AG08395 (cell line): ENCODE measurements around the gene ZNF224.

Source experiments
- DNase-seq: peaks from one replicate; pipeline ENCODE4 v3.0.0; 2012; ENCODE audit warnings: mixed read lengths, low spot score

The ZNF224 gene

GRCh38 chr19:44131955-44132354, 37.8 kb downstream of the ZNF224 start:
- DNase-seq: no peak

GRCh38 chr19:44141191-44142058, 47.3 kb downstream of the ZNF224 start, which contains the start of gene ZNF234:
TSS of gene ZNF234 (plus strand) at chr19:44141554. CDS start at chr19:44144633, 3,079 bp downstream.
- DNase-seq: peak; percentile 93

GRCh38 chr19:44142059-44142433, 47.9 kb downstream of the ZNF224 start:
- DNase-seq: peak; percentile 31

- no peak for DNase-seq
Observed at GRCh38 chr19:44149776-44150175, 55.6 kb downstream of the ZNF224 start.

- DNase-seq: no peak
Observed at GRCh38 chr19:44151491-44151890, 57.3 kb downstream of the ZNF224 start.

GRCh38 chr19:44156475-44156874, 62.3 kb downstream of the ZNF224 start:
- no peak for DNase-seq
